ENCODE measurements around the gene CTR9. TPM values are rescaled to one million over a fixed set of nuclear protein-coding genes. Genes with fewer than 3 reads are reported as not detected.

Gene CTR9
- 10 to 100 TPM; 28.6 to 34.1 (median 30.5) TPM for total RNA-seq

DNA sequence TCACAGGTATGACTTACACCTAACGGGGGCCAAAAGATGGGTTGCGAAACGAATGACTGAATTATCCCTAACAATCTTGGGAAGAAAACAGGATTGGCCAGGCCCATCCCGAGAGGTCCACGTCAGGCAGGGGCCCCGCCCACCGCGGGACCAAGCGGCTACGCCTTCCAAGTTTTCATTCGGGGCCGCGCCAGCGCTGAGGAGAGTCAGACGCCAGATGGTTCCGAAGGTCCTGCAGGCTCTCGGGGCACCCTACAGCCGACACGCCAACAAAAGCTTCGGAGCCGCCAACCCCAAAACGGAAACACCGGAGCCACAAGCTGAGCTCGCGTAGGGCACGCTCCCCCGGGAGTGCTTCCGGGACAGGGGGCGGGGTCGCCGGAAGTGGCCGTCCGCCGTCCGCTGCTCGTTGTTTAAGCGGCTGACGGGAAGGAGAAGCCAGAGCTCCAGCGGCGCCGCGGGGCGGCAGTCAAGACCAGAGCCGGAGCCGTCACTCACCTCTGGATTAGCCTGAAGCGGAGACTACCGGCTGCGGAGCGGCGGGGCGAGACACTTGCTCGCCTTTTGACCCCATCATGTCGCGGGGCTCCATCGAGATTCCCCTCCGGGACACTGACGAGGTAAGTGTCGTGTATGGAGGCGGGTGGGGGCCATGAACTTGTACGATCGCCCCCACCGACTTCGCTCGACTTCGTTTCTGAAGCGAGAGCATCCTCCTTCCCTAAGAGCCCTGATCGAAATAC lies at the start of gene CTR9:
Gene CTR9, plus strand, starts transcription at position 409 of the 743 bp plus-strand sequence. Its CDS starts 167 bp downstream, at position 576.
- DNase-seq (ENCODE audit: low spot score in 2 of 2) = peak; percentile 96 to 97
- Histone ChIP-seq H3K27ac (peak within 1 kb of the TSS; percentile 93), H3K4me1 (peaks cover 21% of the 10 kb centered on the region), H3K27me3 (no peaks in the 10 kb centered on the region), H3K36me3 (peaks cover 23% of the 10 kb centered on the region), H3K4me3 (peak within 1 kb of the TSS; percentile 94), H3K9me3 (no peaks in the 10 kb centered on the region)
- no peak for TF ChIP-seq EP300 (IDR thresholded peaks at IDR 0.05)
- TF ChIP-seq, protein P1, sequence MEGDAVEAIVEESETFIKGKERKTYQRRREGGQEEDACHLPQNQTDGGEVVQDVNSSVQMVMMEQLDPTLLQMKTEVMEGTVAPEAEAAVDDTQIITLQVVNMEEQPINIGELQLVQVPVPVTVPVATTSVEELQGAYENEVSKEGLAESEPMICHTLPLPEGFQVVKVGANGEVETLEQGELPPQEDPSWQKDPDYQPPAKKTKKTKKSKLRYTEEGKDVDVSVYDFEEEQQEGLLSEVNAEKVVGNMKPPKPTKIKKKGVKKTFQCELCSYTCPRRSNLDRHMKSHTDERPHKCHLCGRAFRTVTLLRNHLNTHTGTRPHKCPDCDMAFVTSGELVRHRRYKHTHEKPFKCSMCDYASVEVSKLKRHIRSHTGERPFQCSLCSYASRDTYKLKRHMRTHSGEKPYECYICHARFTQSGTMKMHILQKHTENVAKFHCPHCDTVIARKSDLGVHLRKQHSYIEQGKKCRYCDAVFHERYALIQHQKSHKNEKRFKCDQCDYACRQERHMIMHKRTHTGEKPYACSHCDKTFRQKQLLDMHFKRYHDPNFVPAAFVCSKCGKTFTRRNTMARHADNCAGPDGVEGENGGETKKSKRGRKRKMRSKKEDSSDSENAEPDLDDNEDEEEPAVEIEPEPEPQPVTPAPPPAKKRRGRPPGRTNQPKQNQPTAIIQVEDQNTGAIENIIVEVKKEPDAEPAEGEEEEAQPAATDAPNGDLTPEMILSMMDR (IDR thresholded peaks at IDR 0.05) = no peak
- TF ChIP-seq POLR2A (IDR thresholded peaks at IDR 0.05) = peak; percentile 28 to 91
- peak; percentile 20 to 86 (median 83) for TF ChIP-seq POLR2AphosphoS5 (IDR thresholded peaks at IDR 0.05)
- WGBS = 0% methylated on average over 23 of the region's 67 CpGs

DNA sequence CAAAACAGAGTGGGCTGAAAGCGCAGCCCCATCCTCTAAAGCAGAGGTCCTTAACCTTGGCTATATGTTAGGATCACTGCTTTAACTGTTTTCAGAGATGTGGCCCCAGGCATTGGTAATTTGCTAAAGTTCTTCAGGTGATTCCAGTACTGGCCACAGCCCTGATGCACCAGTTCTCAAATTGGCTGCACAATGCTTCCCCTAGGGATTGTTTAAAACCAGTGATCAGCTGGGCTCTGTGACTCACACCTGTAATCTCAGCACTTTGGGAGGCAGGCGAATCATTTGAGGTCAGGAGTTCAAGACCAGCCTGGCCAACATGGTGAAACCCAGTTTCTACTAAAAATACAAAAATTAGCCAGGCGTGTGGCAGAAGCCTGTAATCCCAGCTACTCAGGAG lies 49.1 kb upstream of the CTR9 start:
- Histone ChIP-seq H3K4me1 (no peaks in the 10 kb centered on the region), H3K27me3 (no peaks in the 10 kb centered on the region), H3K4me3 (no peak overlapping the region), H3K9me3 (no peaks in the 10 kb centered on the region), H3K27ac (no peak overlapping the region), H3K36me3 (no peaks in the 10 kb centered on the region)
- WGBS = 84% methylated on average over 3 of the region's 3 CpGs
- no peak for DNase-seq (ENCODE audit: low spot score in 2 of 2)
- TF ChIP-seq POLR2A (IDR thresholded peaks at IDR 0.05) = no peak
- TF ChIP-seq EP300 (IDR thresholded peaks at IDR 0.05) = no peak
- TF ChIP-seq, protein P1 (IDR thresholded peaks at IDR 0.05) = no peak
- TF ChIP-seq POLR2AphosphoS5 (IDR thresholded peaks at IDR 0.05) = no peak

DNA sequence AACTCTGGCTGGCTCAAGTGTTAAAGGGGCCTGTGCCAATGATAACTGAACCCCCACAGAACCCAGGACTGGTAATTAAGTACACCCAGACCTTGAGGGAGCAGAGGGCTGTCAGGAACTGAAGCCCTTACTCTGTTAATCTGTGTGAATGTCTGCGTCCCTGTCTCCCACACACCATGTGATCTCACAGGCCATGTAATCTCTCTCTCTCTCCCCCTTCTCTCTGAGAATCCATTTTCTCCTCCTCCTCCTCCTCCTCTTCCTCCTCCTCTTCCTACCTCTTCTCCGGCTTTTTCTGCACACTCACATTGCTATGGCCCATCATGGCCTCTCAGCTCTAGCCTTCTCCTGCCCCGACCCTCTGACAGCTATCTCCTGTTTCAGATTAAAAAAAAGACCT lies 42.9 kb upstream of the CTR9 start:
- Histone ChIP-seq H3K27ac (no peak overlapping the region), H3K9me3 (no peaks in the 10 kb centered on the region), H3K36me3 (no peaks in the 10 kb centered on the region), H3K4me1 (no peaks in the 10 kb centered on the region), H3K27me3 (no peaks in the 10 kb centered on the region), H3K4me3 (no peak overlapping the region)
- TF ChIP-seq POLR2AphosphoS5 (IDR thresholded peaks at IDR 0.05) (no peak), POLR2A (IDR thresholded peaks at IDR 0.05) (no peak), EP300 (IDR thresholded peaks at IDR 0.05) (no peak)
- TF ChIP-seq, protein P1 (IDR thresholded peaks at IDR 0.05) = no peak
- WGBS = 86% methylated on average over 3 of the region's 3 CpGs
- DNase-seq (ENCODE audit: low spot score in 2 of 2) = no peak

DNA sequence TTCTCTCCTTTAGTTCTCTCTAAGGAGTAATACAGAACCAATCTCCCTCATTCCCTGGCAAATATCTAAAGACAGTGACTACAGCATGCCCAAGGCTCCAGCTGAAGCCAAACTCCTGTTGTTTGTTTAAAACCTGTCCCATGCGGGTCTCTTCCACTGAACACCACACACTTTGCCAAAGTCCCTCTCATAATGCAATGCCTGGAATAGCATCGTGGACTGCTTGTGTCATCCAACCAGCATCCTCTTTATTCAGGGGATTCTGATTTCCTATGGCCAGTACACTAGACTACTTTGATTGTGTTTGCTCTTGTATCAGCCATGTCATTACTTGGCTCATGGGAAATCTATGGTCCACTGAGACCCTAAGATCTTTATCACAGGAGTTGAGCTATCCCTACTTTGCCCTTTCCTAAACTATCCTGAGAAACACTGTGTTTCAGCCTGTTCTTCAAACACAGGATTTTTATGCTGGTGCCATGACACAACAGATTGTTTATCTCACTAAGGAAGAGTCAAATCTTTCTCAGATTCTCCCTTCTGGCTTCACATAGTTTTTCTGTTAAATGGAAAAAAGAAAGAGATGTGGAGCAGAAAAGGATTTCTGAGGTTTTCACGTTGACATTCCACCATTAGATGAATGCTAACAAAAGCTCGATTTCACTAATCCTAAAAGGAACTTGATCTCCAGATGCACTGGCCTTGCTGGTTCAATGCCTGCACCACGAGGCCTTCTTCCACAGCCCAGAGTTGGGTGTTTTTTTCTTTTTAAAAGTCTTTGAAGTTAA lies 41.6 kb upstream of the CTR9 start:
- Histone ChIP-seq H3K4me3 (no peak overlapping the region), H3K4me1 (no peaks in the 10 kb centered on the region), H3K36me3 (no peaks in the 10 kb centered on the region), H3K27me3 (no peaks in the 10 kb centered on the region), H3K27ac (no peak overlapping the region), H3K9me3 (no peaks in the 10 kb centered on the region)
- WGBS = 70% methylated on average over 5 of the region's 5 CpGs
- no peak for DNase-seq (ENCODE audit: low spot score in 2 of 2)
- TF ChIP-seq EP300 (IDR thresholded peaks at IDR 0.05) (no peak), POLR2AphosphoS5 (IDR thresholded peaks at IDR 0.05) (no peak), POLR2A (IDR thresholded peaks at IDR 0.05) (no peak)
- TF ChIP-seq, protein P1 (IDR thresholded peaks at IDR 0.05) = no peak

DNA sequence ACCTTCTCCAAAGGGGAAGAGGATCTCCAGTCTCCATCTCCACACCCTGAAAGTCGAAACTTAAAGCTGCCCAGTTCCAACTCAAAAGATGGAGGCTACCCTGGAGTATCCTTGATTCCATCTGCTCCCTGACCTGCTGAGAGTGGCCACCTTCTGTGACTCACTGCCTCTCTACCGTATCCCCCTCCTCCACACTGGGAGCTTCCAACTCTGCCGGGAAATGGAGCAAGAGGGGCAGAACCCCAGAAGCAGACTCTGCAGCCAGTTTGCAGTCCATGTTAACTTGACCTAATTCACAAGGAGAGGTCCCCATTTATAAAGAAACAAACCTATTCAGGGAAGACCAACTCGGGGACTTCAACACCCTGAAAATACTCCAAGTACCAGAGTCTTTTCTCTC lies 35.5 kb upstream of the CTR9 start:
- TF ChIP-seq, protein P1 (IDR thresholded peaks at IDR 0.05) = no peak
- no peak for TF ChIP-seq POLR2AphosphoS5 (IDR thresholded peaks at IDR 0.05)
- TF ChIP-seq POLR2A (IDR thresholded peaks at IDR 0.05) = no peak
- TF ChIP-seq EP300 (IDR thresholded peaks at IDR 0.05) = no peak
- H3K9me3 ChIP-seq = no peaks in the 10 kb centered on the region
- H3K4me1 ChIP-seq = no peaks in the 10 kb centered on the region
- no peaks in the 10 kb centered on the region for H3K36me3 ChIP-seq
- no peaks in the 10 kb centered on the region for H3K27me3 ChIP-seq
- no peak for DNase-seq (ENCODE audit: low spot score in 2 of 2)
- no peak overlapping the region for H3K27ac ChIP-seq
- WGBS = 92% methylated on average over 4 of the region's 4 CpGs
- no peak overlapping the region for H3K4me3 ChIP-seq

Measured in suprapubic skin (tissue), 4 donors.